Measurements from ENCODE around the gene SLC35D1.

Gene SLC35D1

GRCh38 chr1:67051196-67051595, 2.8 kb downstream of the SLC35D1 start:
- Histone ChIP-seq H3K4me3 (ENCODE audit: control insufficient read depth in 1 of 7, extremely low read depth in 1 of 7, insufficient read depth in 4 of 7, low read depth in 2 of 7, low read length in 6 of 7) (no peak overlapping the region), H3K4me1 (ENCODE audit: control extremely low read depth in 1 of 4, control insufficient read depth in 4 of 4, insufficient read depth in 4 of 4, low read length in 3 of 4) (peaks cover 7 to 22% (median 11%) of the 10 kb centered on the region in 4 experiments), H3K27ac (ENCODE audit: insufficient read depth in 1 of 2, low read depth in 1 of 2, low read length in 2 of 2, poor library complexity in 1 of 2, severe bottlenecking in 2 of 2) (no peak overlapping the region), H3K9me3 (ENCODE audit: control extremely low read depth in 1 of 5, control insufficient read depth in 4 of 5, insufficient read depth in 2 of 5, low read depth in 1 of 5, low read length in 4 of 5) (no peaks in the 10 kb centered on the region), H3K36me3 (ENCODE audit: control insufficient read depth in 4 of 4, insufficient read depth in 4 of 4, low read length in 3 of 4) (peaks cover 10 to 33% (median 22%) of the 10 kb centered on the region in 4 experiments), H3K27me3 (replicated peaks in 2 of 5; ENCODE audit: control insufficient read depth in 4 of 5, insufficient read depth in 5 of 5, low read length in 4 of 5) (no peaks in the 10 kb centered on the region)
- ChIA-PET CTCF (interaction anchor here (1.0 to 1.8 kb wide), 3 partner anchors 46 to 293 kb away, joined by 3 to 4 read pairs (median 4); no protein-coding TSS in a partner anchor), POLR2A (interaction anchor here (0.6 kb wide), 1 partner anchor 460 kb away, joined by 3 read pairs; no protein-coding TSS in a partner anchor)
- no peak for DNase-seq
- no CpG with 5 or more reads among the region's 4 CpGs for WGBS (ENCODE audit: insufficient coverage)

DNA sequence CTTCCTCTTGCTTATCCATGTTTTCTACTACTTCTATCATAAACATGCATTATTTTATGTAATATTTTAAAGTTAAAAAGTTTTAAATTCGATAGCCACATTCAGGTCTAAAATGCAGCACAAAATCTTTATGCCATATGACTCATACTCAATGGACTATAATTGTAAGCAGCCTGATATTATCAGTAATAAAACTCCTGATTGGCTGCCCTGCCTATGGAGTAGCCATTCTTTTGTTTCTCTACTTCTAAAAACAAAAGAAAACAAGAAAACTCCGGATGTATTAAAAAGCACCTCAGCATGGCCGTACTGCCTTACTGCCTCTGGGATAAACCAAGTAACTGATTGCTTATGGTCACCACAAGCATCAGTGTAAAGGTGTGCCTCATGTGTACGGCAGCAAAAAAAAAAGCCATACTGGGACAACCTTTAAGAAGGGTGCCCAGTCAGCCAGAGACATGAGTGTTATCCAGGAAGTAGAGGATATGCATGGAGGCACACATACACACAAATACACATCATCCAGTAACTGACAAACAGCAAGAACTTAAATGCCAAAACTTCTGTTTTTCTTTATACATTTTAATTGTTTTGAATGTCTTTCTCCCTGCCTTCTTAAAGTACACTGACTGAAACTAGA, 9.2 kb downstream of the SLC35D1 start:
- 86% methylated on average over 3 of the region's 4 CpGs for WGBS (ENCODE audit: insufficient coverage)

GRCh38 chr1:67043366-67043765, 10.6 kb downstream of the SLC35D1 start:
- H3K9me3 ChIP-seq (ENCODE audit: control extremely low read depth in 1 of 5, control insufficient read depth in 4 of 5, insufficient read depth in 2 of 5, low read depth in 1 of 5, low read length in 4 of 5), result no peaks in the 10 kb centered on the region
- no peak for DNase-seq
- no peak overlapping the region for H3K27ac ChIP-seq (ENCODE audit: insufficient read depth in 1 of 2, low read depth in 1 of 2, low read length in 2 of 2, poor library complexity in 1 of 2, severe bottlenecking in 2 of 2)
- no peak overlapping the region for H3K4me3 ChIP-seq (ENCODE audit: control insufficient read depth in 1 of 7, extremely low read depth in 1 of 7, insufficient read depth in 4 of 7, low read depth in 2 of 7, low read length in 6 of 7)
- H3K36me3 ChIP-seq (ENCODE audit: control insufficient read depth in 4 of 4, insufficient read depth in 4 of 4, low read length in 3 of 4), result peaks cover 22 to 90% (median 44%) of the 10 kb centered on the region in 4 experiments
- H3K4me1 ChIP-seq (ENCODE audit: control extremely low read depth in 1 of 4, control insufficient read depth in 4 of 4, insufficient read depth in 4 of 4, low read length in 3 of 4), result no peaks in the 10 kb centered on the region
- H3K27me3 ChIP-seq (replicated peaks in 2 of 5; ENCODE audit: control insufficient read depth in 4 of 5, insufficient read depth in 5 of 5, low read length in 4 of 5), result no peaks in the 10 kb centered on the region
- ChIA-PET CTCF (interaction anchor here (1.2 kb wide), 1 partner anchor 47 kb away, joined by 3 read pairs; no protein-coding TSS in a partner anchor), POLR2A (interaction anchor here (0.6 kb wide), 1 partner anchor 12 kb away, joined by 3 read pairs; no protein-coding TSS in a partner anchor)
- WGBS (ENCODE audit: insufficient coverage), result no CpG with 5 or more reads among the region's 3 CpGs

More for the DNA sequence above, 9.2 kb downstream of the SLC35D1 start:
- Histone ChIP-seq H3K36me3 (ENCODE audit: control insufficient read depth in 4 of 4, insufficient read depth in 4 of 4, low read length in 3 of 4) (peaks cover 20 to 85% (median 47%) of the 10 kb centered on the region in 4 experiments), H3K9me3 (ENCODE audit: control extremely low read depth in 1 of 5, control insufficient read depth in 4 of 5, insufficient read depth in 2 of 5, low read depth in 1 of 5, low read length in 4 of 5) (no peaks in the 10 kb centered on the region), H3K27me3 (replicated peaks in 2 of 5; ENCODE audit: control insufficient read depth in 4 of 5, insufficient read depth in 5 of 5, low read length in 4 of 5) (no peaks in the 10 kb centered on the region), H3K4me3 (ENCODE audit: control insufficient read depth in 1 of 7, extremely low read depth in 1 of 7, insufficient read depth in 4 of 7, low read depth in 2 of 7, low read length in 6 of 7) (no peak overlapping the region), H3K27ac (ENCODE audit: insufficient read depth in 1 of 2, low read depth in 1 of 2, low read length in 2 of 2, poor library complexity in 1 of 2, severe bottlenecking in 2 of 2) (no peak overlapping the region), H3K4me1 (ENCODE audit: control extremely low read depth in 1 of 4, control insufficient read depth in 4 of 4, insufficient read depth in 4 of 4, low read length in 3 of 4) (no peaks in the 10 kb centered on the region)
- DNase-seq, result no peak
- ChIA-PET POLR2A (no interaction called here), CTCF (interaction anchor here (0.7 to 1.3 kb wide), 3 partner anchors 21 to 104 kb away, joined by 3 to 5 read pairs (median 3); no protein-coding TSS in a partner anchor)

DNA sequence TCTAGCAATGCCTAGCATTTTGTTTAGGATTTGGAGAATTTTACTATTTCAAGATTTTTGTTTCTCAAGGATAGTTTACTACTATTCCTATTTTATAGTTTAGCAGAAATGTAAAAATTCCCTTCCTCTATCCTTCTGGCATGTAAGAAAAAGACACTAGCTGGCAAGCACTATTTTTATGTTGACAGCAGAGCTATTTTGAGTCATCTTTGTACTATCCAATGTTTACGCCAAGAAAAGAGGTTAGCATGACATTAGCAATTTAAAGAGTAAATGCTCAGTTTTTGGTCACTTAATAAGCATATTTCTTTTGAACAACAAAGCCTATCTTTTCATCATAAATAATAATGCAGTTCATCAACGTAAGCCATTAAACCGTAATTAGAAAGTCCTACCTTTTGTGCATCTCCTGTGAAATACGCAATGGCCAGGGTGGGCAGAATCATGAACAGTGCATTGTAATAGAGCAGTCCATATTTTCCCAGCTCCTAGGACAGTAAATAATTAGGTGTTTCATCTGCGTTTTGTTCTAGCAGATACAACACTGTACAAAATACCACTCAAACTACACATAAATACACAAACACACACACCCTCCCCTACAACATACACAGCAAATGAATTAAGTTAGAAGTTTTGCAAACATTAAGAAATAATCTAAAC, 12.0 kb downstream of the SLC35D1 start:
- Histone ChIP-seq H3K9me3 (ENCODE audit: control extremely low read depth in 1 of 5, control insufficient read depth in 4 of 5, insufficient read depth in 2 of 5, low read depth in 1 of 5, low read length in 4 of 5) (peaks cover 0 to 4% (median 3%) of the 10 kb centered on the region in 5 experiments), H3K27me3 (replicated peaks in 2 of 5; ENCODE audit: control insufficient read depth in 4 of 5, insufficient read depth in 5 of 5, low read length in 4 of 5) (no peaks in the 10 kb centered on the region), H3K4me3 (ENCODE audit: control insufficient read depth in 1 of 7, extremely low read depth in 1 of 7, insufficient read depth in 4 of 7, low read depth in 2 of 7, low read length in 6 of 7) (no peak overlapping the region), H3K27ac (ENCODE audit: insufficient read depth in 1 of 2, low read depth in 1 of 2, low read length in 2 of 2, poor library complexity in 1 of 2, severe bottlenecking in 2 of 2) (no peak overlapping the region), H3K36me3 (ENCODE audit: control insufficient read depth in 4 of 4, insufficient read depth in 4 of 4, low read length in 3 of 4) (peaks cover 25 to 90% (median 46%) of the 10 kb centered on the region in 4 experiments), H3K4me1 (ENCODE audit: control extremely low read depth in 1 of 4, control insufficient read depth in 4 of 4, insufficient read depth in 4 of 4, low read length in 3 of 4) (no peaks in the 10 kb centered on the region)
- ChIA-PET POLR2A (no interaction called here), CTCF (no interaction called here)
- no peak for DNase-seq
- WGBS (ENCODE audit: insufficient coverage), result 100% methylated on average over 2 of the region's 5 CpGs

- Histone ChIP-seq H3K27me3 (replicated peaks in 2 of 5; ENCODE audit: control insufficient read depth in 4 of 5, insufficient read depth in 5 of 5, low read length in 4 of 5) (no peaks in the 10 kb centered on the region), H3K9me3 (ENCODE audit: control extremely low read depth in 1 of 5, control insufficient read depth in 4 of 5, insufficient read depth in 2 of 5, low read depth in 1 of 5, low read length in 4 of 5) (peaks cover 0 to 14% (median 3%) of the 10 kb centered on the region in 5 experiments), H3K27ac (ENCODE audit: insufficient read depth in 1 of 2, low read depth in 1 of 2, low read length in 2 of 2, poor library complexity in 1 of 2, severe bottlenecking in 2 of 2) (no peak overlapping the region), H3K4me3 (ENCODE audit: control insufficient read depth in 1 of 7, extremely low read depth in 1 of 7, insufficient read depth in 4 of 7, low read depth in 2 of 7, low read length in 6 of 7) (no peak overlapping the region), H3K4me1 (ENCODE audit: control extremely low read depth in 1 of 4, control insufficient read depth in 4 of 4, insufficient read depth in 4 of 4, low read length in 3 of 4) (no peaks in the 10 kb centered on the region), H3K36me3 (ENCODE audit: control insufficient read depth in 4 of 4, insufficient read depth in 4 of 4, low read length in 3 of 4) (peaks cover 23 to 93% (median 41%) of the 10 kb centered on the region in 4 experiments)
- DNase-seq, result no peak
- POLR2A ChIA-PET, result no interaction called here
- CTCF ChIA-PET, result no interaction called here
- 100% methylated on average over 1 of the region's 1 CpG for WGBS (ENCODE audit: insufficient coverage)
Observed at GRCh38 chr1:67040405-67040804, 13.5 kb downstream of the SLC35D1 start.

GRCh38 chr1:67031859-67032247, 22.1 kb downstream of the SLC35D1 start:
- peaks cover 5 to 34% (median 18%) of the 10 kb centered on the region in 4 experiments for H3K36me3 ChIP-seq (ENCODE audit: control insufficient read depth in 4 of 4, insufficient read depth in 4 of 4, low read length in 3 of 4)
- no peak for DNase-seq
- POLR2A ChIA-PET, result interaction anchor here (0.6 to 1.1 kb wide), 2 partner anchors 12 to 112 kb away, joined by 3 read pairs; no protein-coding TSS in a partner anchor
- H3K27ac ChIP-seq (ENCODE audit: insufficient read depth in 1 of 2, low read depth in 1 of 2, low read length in 2 of 2, poor library complexity in 1 of 2, severe bottlenecking in 2 of 2), result no peak overlapping the region
- 100% methylated on average over 2 of the region's 4 CpGs for WGBS (ENCODE audit: insufficient coverage)
- no peaks in the 10 kb centered on the region for H3K4me1 ChIP-seq (ENCODE audit: control extremely low read depth in 1 of 4, control insufficient read depth in 4 of 4, insufficient read depth in 4 of 4, low read length in 3 of 4)
- H3K9me3 ChIP-seq (ENCODE audit: control extremely low read depth in 1 of 5, control insufficient read depth in 4 of 5, insufficient read depth in 2 of 5, low read depth in 1 of 5, low read length in 4 of 5), result peaks cover 0 to 14% (median 0%) of the 10 kb centered on the region in 5 experiments
- CTCF ChIA-PET, result interaction anchor here (0.8 kb wide), 1 partner anchor 12 kb away, joined by 3 read pairs; no protein-coding TSS in a partner anchor
- H3K27me3 ChIP-seq (replicated peaks in 2 of 5; ENCODE audit: control insufficient read depth in 4 of 5, insufficient read depth in 5 of 5, low read length in 4 of 5), result no peaks in the 10 kb centered on the region
- no peak overlapping the region for H3K4me3 ChIP-seq (ENCODE audit: control insufficient read depth in 1 of 7, extremely low read depth in 1 of 7, insufficient read depth in 4 of 7, low read depth in 2 of 7, low read length in 6 of 7)

Data from common myeloid progenitor, CD34-positive (primary cell).